HepG2 (cell line): ENCODE data around the gene KRT15.
A peak's percentile ranks its signal among the peaks of the same experiment; 100 is the strongest.

Source experiments
- AHR ChIP-seq: IDR thresholded peaks from 2 replicates; pipeline ENCODE4 v1.6.1; 2018; ENCODE audit warnings: missing genetic modification reagents, missing compliant biosample characterization
- ATF6 ChIP-seq: sonication (generic); formaldehyde crosslinking; conservative IDR thresholded peaks from 2 replicates; pipeline ENCODE4 v1.4.0; 2020; ENCODE audit warnings: missing genetic modification reagents
- MAZ ChIP-seq, 2 experiments: sonication (generic) in 1 of 2; formaldehyde crosslinking in 1 of 2; IDR thresholded peaks; 2 replicates each; pipeline versions ENCODE4 v1.5.0 to v1.6.1; 2012 to 2020; ENCODE audit warnings: low read depth in 2 of 2, mild to moderate bottlenecking in 2 of 2, borderline replicate concordance in 1 of 2, improper control_type of control experiment in 1 of 2, low read length in 1 of 2, missing genetic modification reagents in 1 of 2, moderate library complexity in 1 of 2
- MZF1 ChIP-seq: sonication (generic); formaldehyde crosslinking; IDR thresholded peaks from 2 replicates; pipeline ENCODE4 v1.8.1; 2023; ENCODE audit warnings: mild to moderate bottlenecking, missing genetic modification reagents, borderline replicate concordance
- NCOA1 ChIP-seq: sonication (generic); formaldehyde crosslinking; IDR thresholded peaks from 2 replicates; pipeline ENCODE4 v1.9.0; 2021; ENCODE audit warnings: missing genetic modification reagents
- PHF20 ChIP-seq: sonication (generic); formaldehyde crosslinking; IDR thresholded peaks from 2 replicates; pipeline ENCODE4 v1.5.0; 2020; ENCODE audit warnings: mild to moderate bottlenecking, missing genetic modification reagents
- RFX5 ChIP-seq: IDR thresholded peaks from 2 replicates; pipeline ENCODE4 v1.6.1; 2011; ENCODE audit warnings: low read depth, low read length, improper control_type of control experiment
- ZNF354B ChIP-seq: sonication (generic); formaldehyde crosslinking; IDR thresholded peaks from 2 replicates; pipeline ENCODE4 v1.8.0; 2022; ENCODE audit warnings: mild to moderate bottlenecking, missing genetic modification reagents
- TF ChIP-seq, protein P1 (sequence below): IDR thresholded peaks from 2 replicates; pipeline ENCODE4 v1.4.0; 2020; ENCODE audit warnings: mild to moderate bottlenecking, missing genetic modification reagents
- TF ChIP-seq, protein P2 (sequence below): sonication (generic); formaldehyde crosslinking; IDR thresholded peaks from 2 replicates; pipeline ENCODE4 v1.4.0; 2020; ENCODE audit warnings: missing genetic modification reagents
- TF ChIP-seq, protein P3 (sequence below): sonication (generic); formaldehyde crosslinking; IDR thresholded peaks from 2 replicates; pipeline ENCODE4 v1.5.1; 2020; ENCODE audit warnings: mild to moderate bottlenecking, missing genetic modification reagents, moderate library complexity

GRCh38 chr17:41548844-41549595 is 30.3 kb upstream of the KRT15 start:
- TF ChIP-seq PHF20 (CRISPR knock-in tag) (no peak), NCOA1 (CRISPR knock-in tag) (no peak), AHR (CRISPR knock-in tag) (no peak), MAZ (IDR thresholded peaks at IDR 0.05; ENCODE audit: borderline replicate concordance, low read depth, low read length) (peak; percentile 25; the same call in 1 of the 2 replicates), MAZ (CRISPR knock-in tag; IDR thresholded peaks at IDR 0.05; ENCODE audit: low read depth) (no peak; the same call in 1 of the 2 replicates), RFX5 (no peak), ZNF354B (CRISPR knock-in tag) (0 out of 2 replicates have a peak, but pooled peaks have one; percentile 24), MZF1 (no peak), ATF6 (no peak)
- TF ChIP-seq, protein P1, sequence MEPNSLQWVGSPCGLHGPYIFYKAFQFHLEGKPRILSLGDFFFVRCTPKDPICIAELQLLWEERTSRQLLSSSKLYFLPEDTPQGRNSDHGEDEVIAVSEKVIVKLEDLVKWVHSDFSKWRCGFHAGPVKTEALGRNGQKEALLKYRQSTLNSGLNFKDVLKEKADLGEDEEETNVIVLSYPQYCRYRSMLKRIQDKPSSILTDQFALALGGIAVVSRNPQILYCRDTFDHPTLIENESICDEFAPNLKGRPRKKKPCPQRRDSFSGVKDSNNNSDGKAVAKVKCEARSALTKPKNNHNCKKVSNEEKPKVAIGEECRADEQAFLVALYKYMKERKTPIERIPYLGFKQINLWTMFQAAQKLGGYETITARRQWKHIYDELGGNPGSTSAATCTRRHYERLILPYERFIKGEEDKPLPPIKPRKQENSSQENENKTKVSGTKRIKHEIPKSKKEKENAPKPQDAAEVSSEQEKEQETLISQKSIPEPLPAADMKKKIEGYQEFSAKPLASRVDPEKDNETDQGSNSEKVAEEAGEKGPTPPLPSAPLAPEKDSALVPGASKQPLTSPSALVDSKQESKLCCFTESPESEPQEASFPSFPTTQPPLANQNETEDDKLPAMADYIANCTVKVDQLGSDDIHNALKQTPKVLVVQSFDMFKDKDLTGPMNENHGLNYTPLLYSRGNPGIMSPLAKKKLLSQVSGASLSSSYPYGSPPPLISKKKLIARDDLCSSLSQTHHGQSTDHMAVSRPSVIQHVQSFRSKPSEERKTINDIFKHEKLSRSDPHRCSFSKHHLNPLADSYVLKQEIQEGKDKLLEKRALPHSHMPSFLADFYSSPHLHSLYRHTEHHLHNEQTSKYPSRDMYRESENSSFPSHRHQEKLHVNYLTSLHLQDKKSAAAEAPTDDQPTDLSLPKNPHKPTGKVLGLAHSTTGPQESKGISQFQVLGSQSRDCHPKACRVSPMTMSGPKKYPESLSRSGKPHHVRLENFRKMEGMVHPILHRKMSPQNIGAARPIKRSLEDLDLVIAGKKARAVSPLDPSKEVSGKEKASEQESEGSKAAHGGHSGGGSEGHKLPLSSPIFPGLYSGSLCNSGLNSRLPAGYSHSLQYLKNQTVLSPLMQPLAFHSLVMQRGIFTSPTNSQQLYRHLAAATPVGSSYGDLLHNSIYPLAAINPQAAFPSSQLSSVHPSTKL (CRISPR knock-in tag) = no peak
- TF ChIP-seq, protein P2, sequence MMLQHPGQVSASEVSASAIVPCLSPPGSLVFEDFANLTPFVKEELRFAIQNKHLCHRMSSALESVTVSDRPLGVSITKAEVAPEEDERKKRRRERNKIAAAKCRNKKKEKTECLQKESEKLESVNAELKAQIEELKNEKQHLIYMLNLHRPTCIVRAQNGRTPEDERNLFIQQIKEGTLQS = no peak; the same call in 1 of the 2 replicates
- TF ChIP-seq, protein P3, sequence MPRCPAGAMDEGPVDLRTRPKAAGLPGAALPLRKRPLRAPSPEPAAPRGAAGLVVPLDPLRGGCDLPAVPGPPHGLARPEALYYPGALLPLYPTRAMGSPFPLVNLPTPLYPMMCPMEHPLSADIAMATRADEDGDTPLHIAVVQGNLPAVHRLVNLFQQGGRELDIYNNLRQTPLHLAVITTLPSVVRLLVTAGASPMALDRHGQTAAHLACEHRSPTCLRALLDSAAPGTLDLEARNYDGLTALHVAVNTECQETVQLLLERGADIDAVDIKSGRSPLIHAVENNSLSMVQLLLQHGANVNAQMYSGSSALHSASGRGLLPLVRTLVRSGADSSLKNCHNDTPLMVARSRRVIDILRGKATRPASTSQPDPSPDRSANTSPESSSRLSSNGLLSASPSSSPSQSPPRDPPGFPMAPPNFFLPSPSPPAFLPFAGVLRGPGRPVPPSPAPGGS (CRISPR knock-in tag) = peak; percentile 34; the same call in 1 of the 2 replicates
